ENCODE results near the gene BORCS6.
A peak's percentile ranks its signal among the peaks of the same experiment; 100 is the strongest.
"Not testable (repeated sequence)": the region's sequence is repeated elsewhere in the genome, so short reads cannot be mapped to it uniquely, and the experiment has no call there.

Gene BORCS6

DNA sequence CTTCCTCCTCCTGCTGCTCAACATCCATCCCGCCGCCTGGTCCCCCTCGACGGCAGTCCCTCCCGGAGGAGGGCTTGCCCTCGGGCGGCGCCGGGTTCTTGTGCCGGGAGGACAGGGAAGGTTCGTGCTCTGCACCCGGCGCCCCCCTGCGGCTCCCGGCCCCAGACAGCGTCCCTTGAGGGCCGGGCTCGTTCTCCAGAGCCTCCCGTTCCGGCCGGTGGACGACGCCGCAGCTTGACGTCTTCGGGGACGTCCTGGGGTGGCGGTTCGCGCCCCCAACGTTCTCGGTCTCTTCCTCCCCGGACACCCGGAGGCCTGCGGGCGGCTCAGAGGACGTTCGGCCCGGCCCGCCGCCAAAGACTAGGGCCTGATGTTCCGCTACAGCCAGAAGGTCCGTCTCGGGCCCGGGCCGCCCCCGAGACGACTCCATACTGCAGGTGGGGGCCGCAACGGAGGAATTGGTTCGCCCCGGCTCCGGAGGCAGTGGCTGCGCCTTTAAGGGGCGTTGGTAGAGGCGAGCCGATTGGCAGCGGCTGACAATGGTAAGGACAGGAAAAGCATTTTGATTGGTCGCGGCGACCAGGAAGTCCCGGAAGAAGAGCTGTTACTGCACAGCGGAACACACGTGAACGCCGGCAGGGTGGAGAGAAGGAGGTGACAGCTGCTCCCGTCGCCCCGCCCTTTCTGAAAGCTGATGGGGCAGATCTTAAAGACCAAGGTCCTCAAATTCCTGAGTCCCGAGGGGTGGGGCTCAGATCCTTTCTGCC, at the start of gene BORCS6:
Gene BORCS6, minus strand, starts transcription at position 470 of the 767 bp plus-strand sequence. Its CDS starts 40 bp downstream, at position 430.
- DNase-seq: peak; percentile 100

DNA sequence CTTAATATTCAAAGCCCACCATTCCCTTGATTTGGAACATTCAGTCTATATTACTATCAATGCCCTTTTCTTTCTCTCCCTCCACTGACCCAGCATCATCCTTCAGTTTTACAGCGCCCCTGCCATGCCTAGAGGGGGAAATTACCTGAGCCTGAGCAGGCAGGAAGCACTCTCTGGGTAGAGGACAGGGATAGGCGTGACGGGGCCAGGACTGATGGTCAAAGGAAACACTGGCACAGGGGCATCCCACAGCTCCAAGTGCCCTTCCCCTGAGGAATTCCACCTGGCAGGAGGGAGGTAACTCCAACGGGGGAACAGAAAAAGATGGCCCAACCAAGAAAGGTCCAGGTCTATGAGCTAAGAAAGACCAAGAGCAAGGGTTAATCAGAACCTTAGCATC, 47.9 kb upstream of the BORCS6 start:
- no peak for DNase-seq

DNA sequence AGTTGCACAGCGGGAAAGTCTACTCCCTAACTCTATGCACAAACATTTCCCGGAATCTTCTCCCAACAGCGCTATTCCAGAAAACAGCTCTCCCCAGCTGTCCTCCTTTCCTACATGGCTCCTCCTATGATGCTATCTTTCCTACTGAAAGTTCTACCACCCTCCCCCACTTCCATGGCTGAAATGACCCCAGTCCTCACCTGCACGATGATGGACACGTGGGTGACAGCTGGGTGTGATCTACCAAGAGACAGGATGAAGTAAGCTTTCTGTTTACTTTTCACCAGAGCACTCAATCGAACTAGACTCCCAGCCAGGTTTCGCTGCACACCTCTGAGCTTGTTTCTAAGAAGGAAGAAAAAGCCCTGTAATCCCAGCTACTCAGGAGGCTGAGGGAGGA, 47.2 kb upstream of the BORCS6 start:
- no peak for DNase-seq

DNA sequence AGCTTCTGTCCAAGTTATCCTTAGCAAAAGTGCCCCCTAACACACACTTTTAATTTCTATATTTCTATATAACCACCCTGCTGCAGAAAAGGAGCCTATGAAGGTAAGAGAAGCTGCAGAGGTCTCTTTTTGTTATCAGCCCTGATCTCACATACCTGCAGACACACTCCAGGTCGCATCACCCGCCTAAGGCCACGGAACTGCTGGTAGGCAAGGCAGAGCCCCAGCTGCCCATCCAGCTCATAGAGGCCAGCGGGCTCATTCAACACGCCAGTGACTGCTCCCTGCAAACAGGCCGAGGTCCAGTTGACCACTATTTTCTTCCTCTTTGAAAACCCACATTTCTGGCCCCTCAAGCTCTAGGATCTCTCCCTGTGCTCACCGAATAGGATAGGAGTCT, 45.7 kb upstream of the BORCS6 start:
- DNase-seq: no peak

DNA sequence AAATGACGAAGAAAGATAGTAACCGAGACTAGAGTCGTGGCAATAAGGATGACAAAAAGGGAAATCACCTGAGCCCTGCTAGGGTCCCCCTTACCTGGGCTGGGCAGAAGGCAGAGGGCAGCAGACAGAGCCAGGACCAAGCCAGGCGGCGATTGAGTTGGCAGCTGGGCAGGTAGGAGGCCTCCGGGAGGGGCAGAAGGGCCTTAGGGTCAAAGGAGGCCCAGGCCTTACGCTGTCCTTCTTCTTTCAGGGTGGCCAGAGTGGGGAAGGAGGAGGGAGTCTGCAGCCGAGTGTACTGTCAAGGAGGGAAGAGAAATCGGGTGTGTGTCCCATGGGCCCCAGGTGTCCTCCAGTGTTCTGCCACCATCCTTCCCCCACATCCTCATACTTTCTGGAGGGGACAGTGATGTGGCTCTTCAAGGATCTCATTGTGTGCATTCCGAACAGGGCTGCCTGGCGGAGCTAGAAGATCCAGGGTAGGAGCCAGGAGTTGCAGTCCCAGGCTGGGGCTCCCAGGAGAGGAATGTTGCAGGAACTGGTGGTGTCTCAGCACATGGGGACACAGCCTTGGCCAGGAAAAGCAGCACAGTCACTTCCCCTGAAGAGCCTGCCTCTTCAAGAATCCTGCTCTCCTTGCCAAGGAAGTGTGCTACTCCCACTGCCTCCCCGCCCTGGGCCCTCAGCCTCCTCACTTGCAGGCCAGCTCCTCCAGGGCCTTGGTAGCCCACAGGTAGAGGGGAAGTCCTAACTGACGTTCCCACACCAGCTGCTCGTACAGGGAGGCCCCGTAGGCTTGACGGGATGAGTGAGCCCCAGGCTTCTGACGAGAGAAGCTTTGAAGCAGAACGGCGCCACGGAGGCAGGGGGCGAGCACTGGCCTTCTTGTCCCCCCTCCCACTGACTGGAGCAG, 44.6 kb upstream of the BORCS6 start:
- DNase-seq: no peak

DNA sequence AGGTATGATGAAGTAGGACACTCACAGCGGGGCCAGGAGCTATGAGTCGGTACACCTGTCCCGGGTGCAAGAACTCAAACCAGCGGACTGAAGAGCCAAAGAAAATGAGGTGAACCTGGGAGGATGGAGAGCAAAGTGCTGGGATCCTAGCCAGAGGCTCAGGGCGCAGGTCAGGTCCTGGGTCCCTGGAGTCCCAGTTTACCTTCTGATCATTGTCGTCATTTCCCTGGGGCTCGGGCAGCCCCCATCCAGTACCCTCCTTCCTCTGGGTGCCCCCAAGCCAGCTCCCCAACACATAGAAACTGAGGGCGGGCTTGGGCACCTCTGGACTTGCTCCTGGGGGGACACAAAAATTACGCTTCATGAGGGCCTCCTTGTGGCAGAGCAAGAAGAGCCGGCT, 41.7 kb upstream of the BORCS6 start:
- DNase-seq: no peak

DNA sequence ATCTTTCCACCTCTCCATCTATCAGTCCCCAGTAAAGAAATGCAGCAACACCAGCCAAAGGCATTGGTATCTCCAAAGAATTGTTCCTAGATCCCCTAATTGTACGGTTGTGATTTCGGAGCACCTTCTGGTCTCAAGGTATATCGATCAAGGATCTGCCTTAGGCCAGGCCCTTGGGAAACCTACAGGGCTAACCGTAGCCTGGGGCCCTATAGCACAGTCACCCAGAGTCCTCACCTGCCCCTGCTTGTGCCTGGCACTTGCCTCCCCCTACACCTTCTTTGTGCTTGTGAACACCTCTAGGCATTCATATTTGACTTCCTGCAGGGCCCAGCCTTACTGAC, 37.2 kb upstream of the BORCS6 start:
- no peak for DNase-seq

DNA sequence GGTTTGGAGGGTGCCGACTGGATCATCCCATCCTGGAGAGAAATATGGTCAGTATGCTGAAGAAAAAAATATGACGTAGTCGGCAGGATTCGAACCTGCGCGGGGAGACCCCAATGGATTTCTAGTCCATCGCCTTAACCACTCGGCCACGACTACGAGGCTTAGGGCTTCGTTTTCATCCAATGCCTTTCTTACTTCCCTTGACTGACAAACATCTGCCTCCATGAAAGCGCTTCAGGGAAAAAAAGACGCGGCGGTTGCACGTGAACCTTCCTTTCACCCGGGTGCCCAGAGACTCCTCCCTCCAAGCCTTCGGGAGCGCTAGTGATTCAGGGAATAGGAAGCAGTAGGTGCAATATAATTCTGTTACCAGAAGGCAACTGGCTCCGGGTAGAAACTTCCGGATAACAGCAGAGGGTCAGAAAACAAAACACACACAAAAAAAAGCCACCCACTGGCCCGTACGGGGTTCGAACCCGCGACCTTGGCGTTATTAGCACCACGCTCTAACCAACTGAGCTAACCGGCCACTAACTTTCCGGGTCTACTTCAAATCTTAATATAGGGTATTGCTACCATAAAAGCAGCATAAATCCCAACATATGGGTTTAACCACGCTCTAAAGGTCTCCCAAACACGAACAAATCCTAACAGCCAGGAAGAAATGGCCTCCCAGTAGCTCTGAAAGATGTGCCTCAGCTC, 36.7 kb upstream of the BORCS6 start:
- peak; percentile 74 for DNase-seq

DNA sequence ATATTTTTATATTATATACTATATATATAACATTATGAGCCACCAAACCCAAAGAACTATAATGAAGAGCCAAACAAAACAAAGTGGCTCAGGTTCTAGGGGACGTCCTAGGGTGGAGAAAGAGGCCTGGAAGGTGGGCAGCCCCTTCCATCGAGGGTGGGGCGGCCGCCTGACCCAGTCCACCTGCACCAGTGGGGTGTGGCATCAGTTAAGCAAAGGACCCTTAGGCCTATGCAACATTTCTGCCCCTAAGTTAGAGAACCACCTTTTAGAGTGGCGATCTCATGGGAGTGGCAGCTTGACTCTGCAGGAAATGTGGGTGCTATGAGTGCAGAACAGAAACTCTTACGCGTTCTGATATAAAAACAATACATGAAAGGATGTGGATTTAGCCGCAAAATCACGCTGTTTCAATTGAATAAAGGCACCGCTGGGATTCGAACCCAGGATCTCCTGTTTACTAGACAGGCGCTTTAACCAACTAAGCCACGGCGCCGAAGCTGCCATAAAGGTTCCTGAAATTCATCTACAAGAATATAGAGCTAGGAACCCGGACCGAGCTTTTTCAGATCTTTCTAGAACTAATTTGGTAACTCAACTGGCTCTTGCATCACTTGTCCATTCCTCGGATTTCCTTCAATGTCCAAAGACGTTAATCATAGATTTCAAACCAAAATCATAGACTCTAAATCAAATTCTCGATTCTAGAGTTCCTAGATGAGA, 36.0 kb upstream of the BORCS6 start:
- peak; percentile 80 for DNase-seq

DNA sequence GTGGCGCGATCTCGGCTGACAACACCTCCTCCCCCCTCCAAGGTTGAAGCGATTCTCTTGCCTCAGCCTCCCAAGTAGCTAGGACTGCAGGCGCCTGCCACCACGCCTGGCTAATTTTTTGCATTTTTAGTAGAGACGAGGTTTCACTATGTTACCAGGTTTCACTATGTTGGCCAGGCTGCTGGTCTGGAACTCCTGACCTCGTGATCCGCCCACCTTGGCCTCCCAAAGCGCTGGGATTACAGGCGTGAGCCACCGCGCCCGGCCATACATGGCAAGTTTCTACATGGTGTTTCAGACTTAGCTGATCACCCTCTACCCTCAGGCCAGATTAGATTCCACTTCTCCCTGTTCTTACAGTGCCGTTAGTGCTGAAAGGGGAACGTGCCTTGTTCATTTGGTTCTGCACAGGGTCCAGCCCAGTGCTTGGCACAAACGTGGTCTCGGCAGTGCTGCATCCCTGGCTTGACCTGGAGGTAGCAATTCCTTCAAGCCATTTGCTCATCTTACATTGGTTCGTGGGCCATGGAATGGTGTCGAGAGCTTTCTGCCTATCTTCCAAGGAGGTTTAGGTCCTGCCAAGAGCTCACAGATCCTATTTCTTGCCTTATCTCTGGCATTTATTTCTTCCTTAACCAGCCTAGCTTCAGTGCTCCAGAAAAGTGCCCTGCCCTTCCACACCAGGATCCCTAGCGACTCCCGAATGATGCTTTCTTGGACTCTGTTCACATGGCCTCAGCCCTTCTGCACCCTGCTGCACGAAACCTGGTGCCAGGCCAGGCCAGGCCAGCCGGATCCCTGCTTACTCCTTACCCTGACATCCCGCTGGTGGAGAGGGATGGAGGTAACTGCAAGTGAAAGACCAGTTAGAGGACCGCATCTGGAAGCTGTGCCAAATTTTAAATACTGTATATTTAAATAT, 35.2 kb upstream of the BORCS6 start:
- no peak for DNase-seq

DNA sequence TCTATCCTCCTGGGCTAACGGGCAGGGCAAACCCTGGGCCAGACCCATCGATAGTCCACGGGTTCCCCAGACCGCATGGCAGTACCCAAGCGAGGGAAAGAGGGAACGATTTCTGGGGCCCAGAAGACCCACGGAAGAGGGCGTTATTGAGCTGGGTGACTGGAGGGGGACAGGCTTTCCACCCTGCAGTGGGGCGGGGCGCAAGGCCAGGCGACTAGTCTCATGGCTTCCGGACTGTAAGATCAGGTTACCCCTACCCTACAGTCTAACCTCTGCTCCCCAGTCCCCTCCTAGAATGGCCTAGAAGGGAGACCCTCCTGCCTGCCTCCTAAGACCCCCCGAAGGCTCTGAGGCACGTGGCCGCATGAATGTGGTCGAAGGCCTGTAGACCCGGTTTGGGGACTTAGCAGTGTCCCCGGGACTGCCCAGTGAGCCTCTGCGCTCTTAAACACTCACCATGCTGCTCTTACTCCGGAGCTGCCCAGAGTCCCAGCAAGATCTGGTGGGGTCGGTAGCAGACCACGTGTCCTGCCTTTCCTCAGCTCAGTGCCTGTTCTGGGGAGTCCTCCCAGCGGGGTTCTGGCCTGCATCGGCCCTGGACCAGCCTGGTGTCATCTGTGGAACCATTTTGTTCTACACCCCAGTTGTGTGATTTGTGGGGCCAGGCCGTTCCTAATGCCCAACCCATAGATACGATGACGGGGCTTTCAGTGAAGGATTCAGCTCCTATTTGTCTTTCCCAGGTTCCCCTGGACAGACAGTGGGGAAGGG, 33.6 kb upstream of the BORCS6 start:
- DNase-seq: peak; percentile 93

DNA sequence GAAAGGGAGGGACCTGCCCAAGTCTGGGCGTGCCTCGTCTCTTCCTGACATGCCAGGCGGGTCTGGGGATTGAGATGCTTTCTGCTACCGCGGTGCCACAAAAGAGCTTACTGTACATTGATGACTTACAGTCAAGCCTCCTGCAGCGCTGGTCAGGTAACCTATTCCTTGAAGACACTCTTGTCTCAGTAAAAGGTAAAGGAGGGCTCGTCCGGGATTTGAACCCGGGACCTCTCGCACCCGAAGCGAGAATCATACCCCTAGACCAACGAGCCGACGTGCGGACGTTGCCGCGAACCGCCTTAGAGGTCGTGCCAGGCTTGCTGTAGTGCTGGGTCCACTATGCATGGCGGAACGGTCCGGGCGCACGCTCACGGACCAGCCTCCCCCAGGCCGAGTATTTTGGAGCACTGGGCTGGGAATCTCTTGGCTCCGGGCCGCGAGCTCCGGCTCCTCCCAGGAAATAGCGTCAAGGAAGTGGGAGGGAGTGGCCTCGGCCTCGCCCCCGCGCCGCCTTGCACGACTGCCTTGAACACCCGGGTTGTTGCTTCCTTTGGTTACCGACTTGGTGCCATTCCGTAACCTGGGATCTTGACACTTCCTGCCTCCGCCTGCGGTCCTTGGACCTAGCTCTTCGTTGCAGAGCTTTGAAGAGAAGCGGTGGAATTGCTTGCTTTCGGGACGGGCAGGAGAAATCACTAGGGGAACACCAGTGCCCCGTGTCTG, 32.8 kb upstream of the BORCS6 start:
- DNase-seq: peak; percentile 97

DNA sequence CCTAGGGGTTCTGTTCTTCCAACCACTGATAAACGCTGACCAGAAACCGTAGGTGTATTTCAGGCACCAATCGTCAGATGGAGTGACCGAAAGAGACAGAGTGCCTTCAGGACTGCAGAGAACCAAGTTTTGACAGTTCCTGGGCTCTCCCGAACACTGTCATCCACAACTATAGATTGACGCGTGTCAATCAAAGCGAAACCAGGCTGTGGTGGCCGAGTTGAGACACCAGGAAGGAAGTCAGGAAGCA, 32.3 kb upstream of the BORCS6 start:
- DNase-seq: no peak

DNA sequence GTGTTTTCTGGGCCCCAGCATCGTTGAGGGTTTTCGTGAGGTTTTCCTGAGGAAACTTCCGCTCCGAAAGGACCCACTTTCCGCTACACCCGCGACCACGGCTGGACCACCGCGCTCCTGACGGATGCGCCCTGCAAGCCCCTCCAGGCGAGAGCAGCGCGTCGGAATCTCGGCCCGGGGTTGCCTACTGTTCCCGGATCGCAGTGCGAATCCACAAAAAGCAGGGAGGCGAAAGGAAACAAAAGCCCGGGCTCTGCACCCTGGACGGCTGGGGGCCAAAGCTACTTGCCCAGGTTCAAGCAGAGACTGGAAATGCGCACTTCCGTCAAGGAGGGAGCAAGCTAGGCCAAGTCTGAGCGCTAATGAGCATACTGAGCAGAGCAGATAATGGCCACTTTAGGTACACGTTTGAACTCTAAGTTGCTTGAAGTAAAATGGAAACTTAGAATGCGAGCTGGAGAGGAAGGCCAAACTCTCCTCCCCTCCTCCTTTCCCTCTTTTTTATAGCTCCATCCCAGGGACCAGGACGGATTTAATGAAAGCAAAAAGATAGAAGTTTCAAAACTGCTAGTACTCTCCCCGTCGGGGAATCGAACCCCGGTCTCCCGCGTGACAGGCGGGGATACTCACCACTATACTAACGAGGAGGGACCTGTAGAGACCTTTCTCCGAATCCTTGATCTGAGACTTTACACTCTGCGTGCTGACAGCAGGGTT, 31.8 kb upstream of the BORCS6 start:
- DNase-seq: peak; percentile 95

DNA sequence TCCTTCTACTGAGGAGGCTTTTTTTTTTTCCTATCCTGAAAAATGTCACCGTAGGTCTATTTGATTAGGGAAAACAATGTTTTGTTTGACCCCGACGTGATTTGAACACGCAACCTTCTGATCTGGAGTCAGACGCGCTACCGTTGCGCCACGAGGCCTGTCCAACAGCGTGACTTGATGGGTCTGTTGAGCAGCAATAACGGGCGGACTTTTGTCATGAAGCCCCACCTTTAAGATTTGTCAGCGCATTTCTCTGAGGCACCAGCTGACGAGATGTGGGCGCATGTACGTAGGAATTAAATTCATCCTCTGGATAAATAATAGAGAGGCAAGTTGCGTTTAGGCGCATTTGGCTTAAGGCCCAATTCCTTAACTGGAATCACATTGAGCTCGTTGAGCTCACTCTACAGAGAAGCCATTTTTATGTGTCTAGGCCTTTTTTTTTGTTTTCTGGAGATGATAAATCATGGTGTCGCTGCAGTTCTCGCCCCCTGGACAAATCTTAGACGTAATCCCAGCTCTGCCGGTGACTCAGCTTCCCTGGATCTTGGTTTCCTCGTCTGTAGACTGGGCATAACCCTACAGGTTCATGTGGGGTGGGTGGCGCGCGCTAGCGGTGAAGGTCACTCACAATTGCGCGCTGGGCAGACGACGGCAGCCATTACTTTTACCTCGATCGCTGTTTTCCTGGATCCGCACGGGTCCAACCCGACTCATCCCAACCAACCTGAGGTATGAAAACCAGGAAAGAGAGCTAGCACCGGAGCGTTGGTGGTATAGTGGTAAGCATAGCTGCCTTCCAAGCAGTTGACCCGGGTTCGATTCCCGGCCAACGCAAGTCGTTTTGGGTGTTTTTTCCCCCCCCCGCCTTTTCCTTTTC, 31.0 kb upstream of the BORCS6 start:
- peak; percentile 97 for DNase-seq

DNA sequence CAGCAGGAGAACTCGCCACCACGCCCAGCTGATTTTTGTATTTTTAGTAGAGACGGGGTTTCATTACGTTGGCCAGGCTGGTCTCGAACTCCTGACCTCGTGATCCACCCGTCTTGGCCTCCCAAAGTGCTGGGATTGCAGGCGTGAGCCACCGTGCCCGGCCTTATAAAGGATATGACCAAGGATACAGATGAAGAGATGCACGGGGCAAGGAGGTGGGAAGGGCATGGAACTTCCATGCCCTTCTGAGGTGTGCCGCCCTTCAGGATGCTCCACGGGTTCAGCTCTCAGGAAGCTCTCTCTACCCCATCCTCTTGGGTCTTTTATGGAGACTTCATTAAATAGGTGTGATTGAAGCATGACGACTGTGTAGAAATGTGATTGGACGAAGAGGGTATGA, 24.0 kb upstream of the BORCS6 start:
- DNase-seq: not testable (repeated sequence)

DNA sequence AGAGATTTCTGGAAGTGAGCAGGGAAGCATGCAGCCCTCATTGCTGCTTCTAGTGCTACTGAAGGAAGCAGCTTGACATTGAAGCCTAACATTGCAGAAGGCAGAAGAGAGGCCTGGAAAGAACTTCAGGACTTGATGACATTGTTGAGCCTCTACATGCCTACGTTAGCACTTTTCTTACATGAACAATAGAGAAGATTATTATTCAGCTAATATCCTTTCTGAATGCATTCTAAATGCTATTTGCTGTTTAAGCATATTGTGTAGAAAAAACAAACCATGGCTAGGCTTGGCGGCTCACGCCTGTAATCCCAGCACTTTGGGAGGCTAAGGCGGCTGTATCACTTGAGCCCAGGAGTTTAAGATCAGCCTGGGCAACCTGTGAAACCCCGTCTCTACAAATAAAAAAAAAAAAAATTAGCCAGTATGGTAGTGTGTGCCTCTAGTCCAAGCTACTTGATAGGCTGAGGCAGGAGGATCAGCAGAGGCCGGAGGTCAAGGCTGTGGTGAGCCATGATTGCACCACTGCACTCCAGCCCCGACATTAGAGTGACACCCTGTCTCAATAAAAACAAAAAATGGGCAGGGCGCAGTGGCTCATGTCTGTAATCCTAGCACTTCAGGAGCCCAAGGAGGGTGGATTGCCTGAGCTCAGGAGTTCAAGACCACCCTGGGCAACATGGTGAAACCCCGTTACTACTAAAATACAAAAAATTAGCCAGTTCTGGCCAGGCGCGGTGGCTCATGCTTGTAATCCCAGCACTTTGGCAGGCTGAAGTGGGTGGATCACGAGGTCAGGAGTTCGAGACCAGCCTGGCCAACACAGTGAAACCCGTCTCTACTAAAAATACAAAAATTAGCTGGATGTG, 22.6 kb upstream of the BORCS6 start:
- peak; percentile 69 for DNase-seq

All from NCI-H82 (cell line).